Activated CD8-positive, alpha-beta memory T cell treated with anti-CD3 and anti-CD28 coated beads, Interleukin-2, amount 50 U/mL, for 4 hours (primary cell): ENCODE measurements around the gene PITPNC1.

ENCODE experiments used
- DNase-seq: peaks from one replicate; pipeline ENCODE4 v3.0.0-alpha.2; 2020

Gene PITPNC1

GRCh38 chr17:67519801-67520251 is 142.7 kb downstream of the PITPNC1 start:
- no peak for DNase-seq

DNA sequence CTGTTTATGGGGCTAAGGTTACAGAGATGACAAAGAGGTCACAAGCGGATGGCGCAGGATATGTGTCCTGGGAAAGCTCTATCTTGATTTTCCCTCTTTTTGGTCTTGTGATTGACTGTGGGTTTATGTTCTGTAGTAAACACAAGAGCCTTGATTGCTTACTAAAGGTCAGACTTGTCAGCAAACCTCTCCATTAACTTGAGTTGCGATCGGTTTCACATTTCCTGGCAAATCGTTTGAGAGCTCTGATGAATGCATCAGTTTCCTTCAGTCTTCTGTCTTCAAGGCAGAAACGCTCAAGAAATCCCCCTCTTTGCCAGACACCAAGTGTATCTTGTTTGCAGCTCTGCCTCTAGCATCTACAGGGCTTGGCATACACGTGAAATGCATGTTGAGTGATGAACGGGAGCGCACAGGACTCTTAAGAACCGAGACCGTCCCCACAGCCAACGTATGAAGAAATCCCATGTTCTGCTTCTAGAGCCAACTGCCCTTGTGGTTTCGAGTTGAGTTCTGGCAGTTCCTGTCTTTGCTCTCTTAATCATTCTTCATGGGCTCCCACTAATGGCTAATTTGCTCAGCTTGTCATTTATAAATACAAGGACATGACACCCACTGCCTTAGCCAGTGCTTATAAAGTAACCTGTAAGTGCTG is 143.3 kb downstream of the PITPNC1 start:
- no peak for DNase-seq

- DNase-seq, result no peak
Observed at GRCh38 chr17:67520916-67521774, 144.1 kb downstream of the PITPNC1 start.

GRCh38 chr17:67521775-67522069 is 144.6 kb downstream of the PITPNC1 start:
- DNase-seq, result no peak

GRCh38 chr17:67523101-67523500 is 146.0 kb downstream of the PITPNC1 start:
- DNase-seq, result no peak

DNA sequence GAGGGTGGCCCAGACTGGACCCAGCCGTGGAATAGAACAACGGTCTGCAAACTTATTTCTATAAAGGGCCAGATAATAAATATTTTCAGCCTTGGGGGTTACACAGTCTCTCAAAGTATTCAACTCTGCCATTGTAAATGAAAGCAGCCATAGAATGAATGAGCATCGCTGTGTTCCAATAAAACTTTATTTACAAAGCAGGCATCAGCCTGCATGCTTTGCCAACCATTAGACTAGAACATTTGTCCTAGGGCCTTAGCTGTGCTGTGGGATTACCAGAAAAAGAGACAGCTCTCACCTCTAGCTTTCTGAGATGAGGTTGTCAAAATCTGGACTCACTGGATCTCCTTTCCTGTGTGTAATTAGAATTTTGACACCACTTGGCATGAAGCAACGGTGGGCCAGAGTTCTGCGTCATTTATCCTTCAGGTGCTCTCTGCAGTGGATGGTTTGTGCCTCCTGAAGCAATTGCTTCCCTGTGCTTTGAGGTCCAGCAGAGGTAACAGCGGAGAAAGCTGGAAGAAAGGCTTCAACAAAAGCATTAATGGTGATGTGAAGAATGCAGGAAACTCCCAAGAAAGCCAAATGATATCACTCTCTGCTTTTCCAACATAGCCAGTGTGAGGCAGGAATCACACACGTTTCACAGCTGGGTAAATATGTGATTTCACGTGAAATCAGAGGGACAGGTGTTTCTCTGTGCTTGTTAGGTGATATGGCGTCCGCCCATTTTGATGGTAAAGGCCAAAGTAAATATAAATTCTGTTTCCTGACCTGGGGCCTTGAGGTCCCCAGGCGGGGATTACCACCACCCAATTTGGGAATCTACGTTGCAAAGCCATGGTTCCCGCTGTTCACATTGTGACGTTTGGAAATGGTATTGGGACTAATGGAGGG is 148.4 kb downstream of the PITPNC1 start:
- no peak for DNase-seq

DNA sequence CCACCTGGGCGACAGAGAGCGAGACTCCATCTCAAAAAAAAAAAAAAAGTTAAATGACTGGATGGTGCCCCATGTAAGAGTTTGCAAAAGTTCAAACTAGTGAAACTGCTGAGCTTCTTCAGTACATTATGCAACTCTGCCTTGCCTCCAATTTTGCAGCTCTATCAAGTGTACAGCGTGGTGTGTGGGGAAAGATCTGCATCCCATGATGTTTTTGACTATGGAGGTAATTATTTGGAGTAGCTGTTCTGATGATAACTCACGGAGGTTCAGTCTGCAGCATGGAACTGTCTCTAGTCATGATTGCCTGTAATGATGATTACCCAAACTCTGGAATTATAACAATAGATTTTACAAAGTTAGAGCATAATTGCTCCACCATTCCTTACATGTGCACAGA is 149.6 kb downstream of the PITPNC1 start:
- DNase-seq, result no peak

GRCh38 chr17:67528751-67529436 is 151.8 kb downstream of the PITPNC1 start:
- no peak for DNase-seq

DNA sequence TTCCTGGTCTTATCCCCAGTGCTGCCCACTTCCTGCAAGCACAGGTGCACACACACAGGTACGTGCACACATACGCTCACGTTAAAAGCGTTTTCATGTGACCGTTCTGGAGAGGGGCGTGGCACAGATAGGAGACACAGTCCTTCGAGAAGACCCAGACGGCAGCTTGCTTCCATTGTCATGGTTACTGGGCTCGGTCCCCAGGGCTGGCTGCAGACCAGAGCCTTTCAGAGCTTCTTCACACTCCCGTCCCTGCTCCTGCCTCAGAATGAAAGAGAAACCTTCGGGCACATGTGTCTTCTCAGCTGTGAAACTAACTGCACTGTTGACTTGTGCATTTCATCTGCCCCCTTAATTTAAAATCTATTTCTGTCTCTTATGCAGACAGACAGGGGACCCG is 154.2 kb downstream of the PITPNC1 start:
- no peak for DNase-seq

- DNase-seq, result no peak
Observed at GRCh38 chr17:67532326-67532871, 155.3 kb downstream of the PITPNC1 start.

DNA sequence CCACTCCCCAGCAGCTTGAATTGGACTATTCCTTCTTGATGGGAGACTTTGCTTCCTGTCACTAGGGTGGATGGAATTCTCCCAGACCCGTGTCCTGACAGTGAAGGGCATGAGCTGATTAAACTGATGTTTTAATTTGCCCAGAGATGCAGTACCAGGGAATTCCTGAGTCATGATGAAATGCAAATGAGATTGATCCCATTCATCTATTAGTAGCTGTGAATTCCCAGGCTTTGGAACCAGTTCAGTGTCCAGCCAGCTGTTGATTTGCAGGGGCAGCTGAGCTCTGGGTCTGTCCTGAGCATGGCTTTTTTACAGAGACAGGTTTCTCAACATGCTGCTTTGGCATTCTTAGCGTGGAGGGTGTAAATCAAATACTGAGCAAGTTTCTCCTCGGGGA is 157.9 kb downstream of the PITPNC1 start:
- no peak for DNase-seq

- DNase-seq, result no peak
Observed at GRCh38 chr17:67542219-67543114, 165.4 kb downstream of the PITPNC1 start.

GRCh38 chr17:67544364-67544955 is 167.4 kb downstream of the PITPNC1 start:
- no peak for DNase-seq

DNA sequence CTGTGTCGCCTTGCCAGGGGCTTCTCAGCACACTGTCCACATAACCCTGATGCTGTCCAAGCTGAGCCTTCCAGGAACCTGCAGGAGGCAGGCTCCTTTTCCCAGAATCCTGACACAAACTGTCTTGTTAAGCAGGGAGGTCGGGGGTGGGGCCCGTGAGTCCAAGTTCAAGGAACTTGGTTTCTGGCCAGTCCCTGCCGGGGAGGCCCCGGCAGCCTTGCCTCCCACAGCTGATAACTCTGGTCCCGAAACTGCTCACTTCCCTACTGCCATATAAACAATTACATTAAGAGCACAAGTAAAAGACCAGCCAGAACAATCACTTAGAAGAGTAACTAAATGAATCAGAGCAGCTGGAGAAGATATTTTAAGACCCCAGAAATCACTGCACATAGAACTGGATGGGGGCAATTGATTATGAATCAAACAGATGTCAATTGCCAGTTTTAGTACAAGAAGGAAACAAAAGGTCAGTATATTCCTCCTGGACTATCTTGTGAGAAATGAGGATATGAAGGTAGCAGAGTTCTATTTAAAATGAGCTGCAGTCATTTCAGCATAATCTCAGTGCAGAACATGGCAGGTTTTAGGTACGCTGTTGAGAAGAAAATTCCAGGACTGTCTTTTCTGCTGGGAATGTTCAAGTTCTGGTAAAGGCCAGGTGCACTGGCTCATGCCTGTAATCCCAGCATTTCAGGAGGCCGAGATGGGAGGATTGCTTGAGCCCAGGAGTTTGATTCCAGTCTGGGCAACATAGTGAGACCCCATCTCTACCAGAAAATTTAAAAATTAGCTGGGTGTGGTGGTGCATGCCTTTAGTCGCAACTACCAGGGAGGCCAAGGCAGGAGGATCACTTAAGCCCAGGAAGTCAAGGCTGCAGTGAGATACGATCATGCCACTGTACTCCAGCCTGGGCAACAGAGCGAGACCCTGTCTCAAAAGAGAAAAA is 169.8 kb downstream of the PITPNC1 start:
- DNase-seq, result no peak

- no peak for DNase-seq
Observed at GRCh38 chr17:67548693-67549092, 171.6 kb downstream of the PITPNC1 start.

- no peak for DNase-seq
Observed at GRCh38 chr17:67549820-67550219, 172.7 kb downstream of the PITPNC1 start.

DNA sequence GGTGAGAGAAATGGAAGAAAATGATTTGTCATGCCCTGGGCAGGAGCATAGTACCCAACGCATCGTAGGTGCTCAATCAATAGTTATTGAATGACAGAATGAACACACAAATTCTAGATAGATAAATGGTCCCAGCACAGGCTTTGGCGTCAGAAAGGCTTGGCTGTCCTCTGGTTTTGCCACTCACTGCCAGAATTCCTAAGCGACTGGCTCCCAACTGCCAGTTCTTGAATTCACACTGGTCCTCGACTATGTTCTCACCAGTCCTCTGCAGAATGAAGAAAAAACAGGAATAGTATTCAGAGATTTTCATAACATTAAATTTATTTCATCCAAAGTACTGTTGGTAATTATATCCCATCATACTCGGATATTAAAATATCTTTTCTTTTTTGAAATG is 177.6 kb downstream of the PITPNC1 start:
- no peak for DNase-seq

DNA sequence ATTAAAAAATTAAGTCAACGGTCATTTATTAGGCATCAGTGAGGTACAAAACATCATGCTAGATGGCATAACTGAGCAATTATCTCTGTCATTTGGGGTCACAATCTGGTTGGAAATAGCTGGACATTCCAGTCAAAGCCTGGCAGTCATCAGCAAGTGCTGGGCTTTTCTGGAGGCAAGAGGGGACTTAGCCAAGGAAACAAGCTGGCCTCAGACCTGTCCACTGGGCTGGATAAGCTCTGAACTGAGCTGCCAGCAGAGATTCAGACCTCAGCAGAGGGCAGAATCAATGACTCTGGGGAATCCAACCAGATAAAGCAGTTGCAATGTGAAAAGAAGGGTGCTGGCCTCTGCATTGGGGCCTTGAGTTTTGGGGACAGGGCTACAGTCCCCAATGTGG is 178.8 kb downstream of the PITPNC1 start:
- no peak for DNase-seq

GRCh38 chr17:67557052-67557845 is 180.2 kb downstream of the PITPNC1 start:
- no peak for DNase-seq
